OCI-LY3 (cell line): Measurements from ENCODE around the gene DDX49.

Experiments used
- EZH2phosphoT487 ChIP-seq: fragments of 200-600 bp; shearing (Covaris generic); IDR thresholded peaks from 2 replicates; pipeline ENCODE4 v1.6.1; 2018; ENCODE audit warnings: antibody characterized with exemption, mixed run types, low read depth
- TF ChIP-seq, protein P1 (sequence below): fragments of 200-600, 300-600 bp; sonication (generic); IDR thresholded peaks from 2 replicates; pipeline ENCODE4 v1.5.1; 2014; ENCODE audit warnings: antibody characterized with exemption, low read length, low read depth

DNA sequence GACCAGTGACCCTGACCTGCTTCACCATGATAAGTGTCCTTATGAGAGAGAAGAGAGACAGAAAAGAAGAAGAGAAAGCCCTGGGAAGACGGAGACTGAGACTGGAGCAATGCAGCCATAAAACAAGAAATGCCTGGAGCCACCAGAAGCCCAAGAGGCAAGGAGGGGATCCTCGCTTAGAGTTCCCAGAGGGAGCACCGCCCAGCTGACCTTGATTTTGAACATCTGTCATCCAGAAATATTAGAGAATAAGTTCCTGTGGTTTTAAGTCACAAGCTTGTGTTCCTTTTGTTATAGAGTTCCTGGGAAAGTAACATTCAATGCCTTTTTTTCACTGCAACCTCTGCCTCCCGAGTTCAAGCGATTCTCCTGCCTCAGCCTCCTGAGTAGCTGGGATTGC lies 43.8 kb upstream of the DDX49 start:
- TF ChIP-seq, protein P1, sequence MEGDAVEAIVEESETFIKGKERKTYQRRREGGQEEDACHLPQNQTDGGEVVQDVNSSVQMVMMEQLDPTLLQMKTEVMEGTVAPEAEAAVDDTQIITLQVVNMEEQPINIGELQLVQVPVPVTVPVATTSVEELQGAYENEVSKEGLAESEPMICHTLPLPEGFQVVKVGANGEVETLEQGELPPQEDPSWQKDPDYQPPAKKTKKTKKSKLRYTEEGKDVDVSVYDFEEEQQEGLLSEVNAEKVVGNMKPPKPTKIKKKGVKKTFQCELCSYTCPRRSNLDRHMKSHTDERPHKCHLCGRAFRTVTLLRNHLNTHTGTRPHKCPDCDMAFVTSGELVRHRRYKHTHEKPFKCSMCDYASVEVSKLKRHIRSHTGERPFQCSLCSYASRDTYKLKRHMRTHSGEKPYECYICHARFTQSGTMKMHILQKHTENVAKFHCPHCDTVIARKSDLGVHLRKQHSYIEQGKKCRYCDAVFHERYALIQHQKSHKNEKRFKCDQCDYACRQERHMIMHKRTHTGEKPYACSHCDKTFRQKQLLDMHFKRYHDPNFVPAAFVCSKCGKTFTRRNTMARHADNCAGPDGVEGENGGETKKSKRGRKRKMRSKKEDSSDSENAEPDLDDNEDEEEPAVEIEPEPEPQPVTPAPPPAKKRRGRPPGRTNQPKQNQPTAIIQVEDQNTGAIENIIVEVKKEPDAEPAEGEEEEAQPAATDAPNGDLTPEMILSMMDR: no peak
- no peak for TF ChIP-seq EZH2phosphoT487
